ENCODE data around the gene CLEC14A. TPM values are rescaled to one million over a fixed set of nuclear protein-coding genes. Genes with fewer than 3 reads are reported as not detected.

CLEC14A gene
- total RNA-seq, 1 donor: not detected

GRCh38 chr14:38255408-38255672 is 553 bp downstream of the CLEC14A start:
- no peaks in the 10 kb centered on the region for H3K79me2 ChIP-seq (ENCODE audit: insufficient read depth, low read length)
- TF ChIP-seq CTCF (IDR thresholded peaks at IDR 0.05; ENCODE audit: extremely low read depth, low read depth, low read length): no peak
- no peak overlapping the region for H3K4me3 ChIP-seq (ENCODE audit: insufficient read depth, low read length)
- no peaks in the 10 kb centered on the region for H3K9me3 ChIP-seq (ENCODE audit: low read depth, low read length)
- H2AFZ ChIP-seq (ENCODE audit: low read length): peak overlapping the region; percentile 29
- peak overlapping the region; percentile 18 for H3K4me2 ChIP-seq (ENCODE audit: insufficient read depth, low read length)
- no peaks in the 10 kb centered on the region for H3K27me3 ChIP-seq (ENCODE audit: insufficient read depth, low read length)
- H3K27ac ChIP-seq (ENCODE audit: low read depth, low read length): no peak overlapping the region
- H4K20me1 ChIP-seq (ENCODE audit: insufficient read depth, low read length): no peaks in the 10 kb centered on the region
- no peaks in the 10 kb centered on the region for H3K4me1 ChIP-seq (ENCODE audit: insufficient read depth, low read length)
- no peaks in the 10 kb centered on the region for H3K36me3 ChIP-seq (ENCODE audit: insufficient read depth, low read length)
- DNase-seq (ENCODE audit: insufficient read length, low spot score, missing footprints): peak; percentile 58

GRCh38 chr14:38254571-38255407 is 1.1 kb downstream of the CLEC14A start:
- no peak overlapping the region for H3K4me3 ChIP-seq (ENCODE audit: insufficient read depth, low read length)
- H4K20me1 ChIP-seq (ENCODE audit: insufficient read depth, low read length): no peaks in the 10 kb centered on the region
- peak overlapping the region; percentile 29 for H2AFZ ChIP-seq (ENCODE audit: low read length)
- H3K27ac ChIP-seq (ENCODE audit: low read depth, low read length): no peak overlapping the region
- H3K9me3 ChIP-seq (ENCODE audit: low read depth, low read length): no peaks in the 10 kb centered on the region
- H3K4me2 ChIP-seq (ENCODE audit: insufficient read depth, low read length): peak overlapping the region; percentile 18
- no peak for TF ChIP-seq CTCF (IDR thresholded peaks at IDR 0.05; ENCODE audit: extremely low read depth, low read depth, low read length)
- no peaks in the 10 kb centered on the region for H3K79me2 ChIP-seq (ENCODE audit: insufficient read depth, low read length)
- H3K4me1 ChIP-seq (ENCODE audit: insufficient read depth, low read length): no peaks in the 10 kb centered on the region
- no peak for DNase-seq (ENCODE audit: insufficient read length, low spot score, missing footprints)
- H3K27me3 ChIP-seq (ENCODE audit: insufficient read depth, low read length): no peaks in the 10 kb centered on the region
- no peaks in the 10 kb centered on the region for H3K36me3 ChIP-seq (ENCODE audit: insufficient read depth, low read length)

- no peak overlapping the region for H3K4me3 ChIP-seq (ENCODE audit: insufficient read depth, low read length)
- no peaks in the 10 kb centered on the region for H3K4me1 ChIP-seq (ENCODE audit: insufficient read depth, low read length)
- H3K79me2 ChIP-seq (ENCODE audit: insufficient read depth, low read length): no peaks in the 10 kb centered on the region
- no peaks in the 10 kb centered on the region for H3K27me3 ChIP-seq (ENCODE audit: insufficient read depth, low read length)
- DNase-seq (ENCODE audit: insufficient read length, low spot score, missing footprints): no peak
- no peak overlapping the region for H3K4me2 ChIP-seq (ENCODE audit: insufficient read depth, low read length)
- no peaks in the 10 kb centered on the region for H3K9me3 ChIP-seq (ENCODE audit: low read depth, low read length)
- TF ChIP-seq CTCF (IDR thresholded peaks at IDR 0.05; ENCODE audit: extremely low read depth, low read depth, low read length): no peak
- no peaks in the 10 kb centered on the region for H3K36me3 ChIP-seq (ENCODE audit: insufficient read depth, low read length)
- no peak overlapping the region for H2AFZ ChIP-seq (ENCODE audit: low read length)
- H4K20me1 ChIP-seq (ENCODE audit: insufficient read depth, low read length): no peaks in the 10 kb centered on the region
- no peak overlapping the region for H3K27ac ChIP-seq (ENCODE audit: low read depth, low read length)
Observed at GRCh38 chr14:38253676-38254075, 2.2 kb downstream of the CLEC14A start.

GRCh38 chr14:38252066-38252710 is 3.7 kb downstream of the CLEC14A start:
- Histone ChIP-seq H3K79me2 (ENCODE audit: insufficient read depth, low read length) (no peaks in the 10 kb centered on the region), H3K4me1 (ENCODE audit: insufficient read depth, low read length) (no peaks in the 10 kb centered on the region), H4K20me1 (ENCODE audit: insufficient read depth, low read length) (no peaks in the 10 kb centered on the region), H3K9me3 (ENCODE audit: low read depth, low read length) (no peaks in the 10 kb centered on the region), H3K27ac (ENCODE audit: low read depth, low read length) (no peak overlapping the region), H3K36me3 (ENCODE audit: insufficient read depth, low read length) (no peaks in the 10 kb centered on the region), H3K4me2 (ENCODE audit: insufficient read depth, low read length) (no peak overlapping the region), H2AFZ (ENCODE audit: low read length) (no peak overlapping the region), H3K27me3 (ENCODE audit: insufficient read depth, low read length) (no peaks in the 10 kb centered on the region), H3K4me3 (ENCODE audit: insufficient read depth, low read length) (no peak overlapping the region)
- no peak for TF ChIP-seq CTCF (IDR thresholded peaks at IDR 0.05; ENCODE audit: extremely low read depth, low read depth, low read length)
- DNase-seq (ENCODE audit: insufficient read length, low spot score, missing footprints): no peak
